PC-3 (cell line): ENCODE measurements around the gene RASL11B.

Experiments
- EZH2 ChIP-seq: fragments of 300-600 bp; sonication (generic); IDR thresholded peaks from one replicate; pipeline ENCODE4 v1.6.1; 2017; ENCODE audit warnings: antibody characterized with exemption, mild to moderate bottlenecking, low read length; ENCODE audit not compliant: unreplicated experiment
- EZH2phosphoT487 ChIP-seq: fragments of 300-600 bp; sonication (generic); IDR thresholded peaks from 2 replicates; pipeline ENCODE4 v1.6.1; 2018; ENCODE audit warnings: mild to moderate bottlenecking, antibody characterized with exemption, low read length, borderline replicate concordance
- TF ChIP-seq, protein P1 (sequence below): fragments of 300-600 bp; sonication (generic); conservative IDR thresholded peaks from 2 replicates; pipeline ENCODE4 v1.5.1; 2017; ENCODE audit warnings: antibody characterized with exemption, low read depth, mild to moderate bottlenecking, low read length

DNA sequence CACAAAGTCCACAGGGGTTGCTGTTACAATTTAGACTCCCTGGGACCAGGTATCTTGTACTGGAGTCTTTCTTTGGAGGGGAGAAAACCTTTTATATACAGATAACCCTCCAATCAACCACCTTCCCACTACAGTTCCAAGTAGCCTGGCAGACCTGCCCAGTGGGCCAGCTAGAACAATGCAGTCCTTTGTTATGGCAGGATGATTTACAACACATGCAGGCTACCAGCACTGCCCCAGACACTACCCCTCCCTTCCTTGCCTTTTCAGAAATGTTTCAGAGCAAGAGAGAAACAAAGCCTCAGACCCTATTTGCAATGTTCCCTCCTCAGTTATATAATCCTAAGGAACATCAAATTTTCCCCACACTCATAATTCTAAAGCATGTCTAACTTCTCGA, 11.1 kb downstream of the RASL11B start:
- TF ChIP-seq EZH2phosphoT487 (no peak), EZH2 (no peak)
- TF ChIP-seq, protein P1, sequence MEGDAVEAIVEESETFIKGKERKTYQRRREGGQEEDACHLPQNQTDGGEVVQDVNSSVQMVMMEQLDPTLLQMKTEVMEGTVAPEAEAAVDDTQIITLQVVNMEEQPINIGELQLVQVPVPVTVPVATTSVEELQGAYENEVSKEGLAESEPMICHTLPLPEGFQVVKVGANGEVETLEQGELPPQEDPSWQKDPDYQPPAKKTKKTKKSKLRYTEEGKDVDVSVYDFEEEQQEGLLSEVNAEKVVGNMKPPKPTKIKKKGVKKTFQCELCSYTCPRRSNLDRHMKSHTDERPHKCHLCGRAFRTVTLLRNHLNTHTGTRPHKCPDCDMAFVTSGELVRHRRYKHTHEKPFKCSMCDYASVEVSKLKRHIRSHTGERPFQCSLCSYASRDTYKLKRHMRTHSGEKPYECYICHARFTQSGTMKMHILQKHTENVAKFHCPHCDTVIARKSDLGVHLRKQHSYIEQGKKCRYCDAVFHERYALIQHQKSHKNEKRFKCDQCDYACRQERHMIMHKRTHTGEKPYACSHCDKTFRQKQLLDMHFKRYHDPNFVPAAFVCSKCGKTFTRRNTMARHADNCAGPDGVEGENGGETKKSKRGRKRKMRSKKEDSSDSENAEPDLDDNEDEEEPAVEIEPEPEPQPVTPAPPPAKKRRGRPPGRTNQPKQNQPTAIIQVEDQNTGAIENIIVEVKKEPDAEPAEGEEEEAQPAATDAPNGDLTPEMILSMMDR: no peak
